Measurements from ENCODE around the gene CCNC.

Gene CCNC, protein sequence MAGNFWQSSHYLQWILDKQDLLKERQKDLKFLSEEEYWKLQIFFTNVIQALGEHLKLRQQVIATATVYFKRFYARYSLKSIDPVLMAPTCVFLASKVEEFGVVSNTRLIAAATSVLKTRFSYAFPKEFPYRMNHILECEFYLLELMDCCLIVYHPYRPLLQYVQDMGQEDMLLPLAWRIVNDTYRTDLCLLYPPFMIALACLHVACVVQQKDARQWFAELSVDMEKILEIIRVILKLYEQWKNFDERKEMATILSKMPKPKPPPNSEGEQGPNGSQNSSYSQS

DNA sequence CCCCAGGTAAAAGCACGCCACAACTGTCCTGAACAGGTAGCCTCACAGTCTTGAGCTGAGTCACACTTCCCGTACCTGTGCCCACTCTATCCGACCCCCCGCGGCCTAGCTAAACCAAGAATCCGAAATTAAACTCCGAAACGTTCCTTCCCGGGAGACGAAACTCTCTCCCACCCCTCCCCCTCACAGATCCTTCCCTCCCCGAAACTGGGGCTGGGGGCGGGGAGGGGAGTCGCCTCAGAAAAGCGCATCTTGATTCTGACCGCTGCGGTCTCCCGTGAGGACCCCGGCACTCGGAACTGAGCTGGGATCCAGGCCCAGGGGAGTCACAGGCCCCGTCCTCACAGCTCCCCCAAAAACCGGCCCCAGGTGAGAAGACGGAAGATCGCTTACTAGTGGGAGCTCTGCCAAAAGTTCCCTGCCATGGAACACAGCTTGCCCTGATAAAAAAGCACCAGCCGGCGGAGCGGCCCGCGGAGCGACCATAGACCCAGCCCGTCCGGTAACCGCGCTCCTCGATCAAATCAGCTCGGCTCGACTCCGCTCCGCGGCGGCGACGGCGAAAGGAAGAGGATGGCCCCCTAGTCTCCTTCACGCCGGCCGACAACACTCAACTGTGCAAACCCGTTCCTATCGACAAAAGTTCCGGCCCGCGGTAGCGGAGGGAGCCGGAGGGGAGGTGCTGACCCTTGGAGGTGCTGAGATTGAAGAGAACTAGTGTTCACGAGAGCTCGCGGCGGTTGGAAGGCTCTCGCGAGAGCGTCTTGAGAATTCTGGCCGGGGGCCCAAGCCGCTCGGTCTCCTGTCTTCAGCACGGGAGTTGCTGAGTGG lies at the start of gene CCNC:
CCNC (minus strand) TSS at position 558 of the 831 bp plus-strand sequence; CDS start at position 425, 133 bp downstream.
- peak; percentile 77 to 83 for DNase-seq (ENCODE audit: low read depth in 2 of 2)

GRCh38 chr6:99617131-99617530 lies 48.7 kb upstream of the CCNC start:
- DNase-seq (ENCODE audit: low read depth in 2 of 2), result no peak

DNA sequence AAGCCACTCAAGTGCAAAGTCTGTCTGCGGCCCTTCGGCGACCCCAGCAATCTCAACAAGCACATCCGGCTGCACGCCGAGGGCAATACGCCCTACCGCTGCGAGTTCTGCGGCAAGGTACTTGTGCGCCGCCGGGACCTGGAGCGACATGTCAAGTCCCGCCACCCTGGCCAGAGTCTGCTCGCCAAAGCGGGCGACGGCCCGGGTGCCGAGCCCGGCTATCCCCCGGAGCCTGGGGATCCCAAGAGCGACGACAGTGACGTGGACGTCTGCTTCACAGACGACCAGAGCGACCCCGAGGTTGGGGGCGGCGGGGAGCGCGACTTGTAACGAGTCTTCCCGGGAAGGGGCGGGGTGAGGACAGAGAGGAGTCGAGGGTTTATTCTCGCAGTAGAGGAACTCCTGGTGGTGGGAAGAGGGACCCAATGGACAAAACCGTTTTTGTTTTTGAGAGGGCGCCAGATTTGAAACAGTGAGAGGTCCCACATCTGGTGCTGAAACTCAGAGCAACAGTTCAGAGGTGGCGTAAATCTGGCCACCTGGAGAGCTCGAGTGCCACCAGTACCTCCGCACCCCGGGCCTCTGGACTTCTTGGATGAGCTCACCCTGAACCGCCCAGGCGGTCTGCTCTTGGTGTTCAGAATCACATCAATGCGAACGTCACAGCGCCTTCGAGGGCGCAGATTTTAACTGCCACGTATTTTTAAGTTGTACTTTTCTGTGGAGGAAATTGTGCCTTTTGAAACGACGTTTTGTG lies 46.1 kb upstream of the CCNC start:
- DNase-seq (ENCODE audit: low read depth in 2 of 2), result no peak

- DNase-seq (ENCODE audit: low read depth in 2 of 2), result no peak
Observed at GRCh38 chr6:99613705-99614429, 45.4 kb upstream of the CCNC start.

DNA sequence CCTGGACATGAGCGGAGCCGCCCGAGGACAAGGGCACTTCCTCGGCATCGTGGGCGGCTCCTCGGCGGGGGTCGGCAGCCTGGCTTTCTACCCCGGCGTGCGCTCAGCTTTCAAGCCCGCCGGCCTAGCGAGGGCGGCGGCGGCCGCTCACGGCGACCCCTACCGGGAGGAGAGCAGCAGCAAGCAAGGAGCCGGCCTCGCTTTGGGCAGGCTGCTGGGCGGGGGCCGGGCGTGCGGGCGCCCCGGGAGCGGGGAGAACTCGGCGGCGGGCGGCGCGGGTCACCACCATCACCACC lies 44.9 kb upstream of the CCNC start:
- DNase-seq (ENCODE audit: low read depth in 2 of 2), result no peak

- DNase-seq (ENCODE audit: low read depth in 2 of 2), result no peak
Observed at GRCh38 chr6:99612551-99613408, 44.3 kb upstream of the CCNC start.

GRCh38 chr6:99611148-99611547 lies 42.7 kb upstream of the CCNC start:
- no peak for DNase-seq (ENCODE audit: low read depth in 2 of 2)

DNA sequence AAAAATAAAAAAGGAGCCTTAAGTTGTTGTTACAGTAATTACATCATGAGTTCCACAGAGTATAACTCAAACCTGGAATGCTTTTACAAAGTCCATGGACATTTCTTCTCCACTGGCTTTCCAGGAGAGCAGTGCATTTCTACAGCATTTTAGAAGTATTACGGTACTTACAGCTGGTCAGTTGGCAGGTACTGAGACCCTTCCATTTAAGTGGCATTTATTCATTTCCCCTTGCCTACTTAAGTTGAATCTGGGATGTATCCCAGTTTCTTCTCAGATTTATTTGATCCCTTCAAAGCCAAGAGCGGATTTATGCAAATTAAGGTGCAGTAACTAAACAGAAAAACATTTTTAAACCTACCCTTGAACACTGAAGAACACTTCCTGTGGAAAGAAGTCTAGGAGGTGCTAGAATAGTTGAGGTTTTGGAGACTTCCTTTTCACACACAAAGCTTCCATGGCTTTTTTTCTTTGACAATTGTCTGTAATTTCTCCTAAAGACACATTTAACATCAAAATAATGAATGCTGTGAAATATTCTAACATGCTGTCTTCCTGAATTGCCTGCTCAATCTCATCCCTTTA lies 41.5 kb upstream of the CCNC start:
- no peak for DNase-seq (ENCODE audit: low read depth in 2 of 2)

- no peak for DNase-seq (ENCODE audit: low read depth in 2 of 2)
Observed at GRCh38 chr6:99608886-99609482, 40.5 kb upstream of the CCNC start.

- no peak for DNase-seq (ENCODE audit: low read depth in 2 of 2)
Observed at GRCh38 chr6:99608059-99608885, 39.8 kb upstream of the CCNC start.

- DNase-seq (ENCODE audit: low read depth in 2 of 2), result no peak
Observed at GRCh38 chr6:99607416-99608036, 39.1 kb upstream of the CCNC start.

GRCh38 chr6:99606656-99607415 lies 38.4 kb upstream of the CCNC start, which contains the start of gene PRDM13:
Gene PRDM13, plus strand, starts transcription at chr6:99606833. Its CDS starts 202 bp downstream, at chr6:99607035.
- DNase-seq (ENCODE audit: low read depth in 2 of 2), result no peak

DNA sequence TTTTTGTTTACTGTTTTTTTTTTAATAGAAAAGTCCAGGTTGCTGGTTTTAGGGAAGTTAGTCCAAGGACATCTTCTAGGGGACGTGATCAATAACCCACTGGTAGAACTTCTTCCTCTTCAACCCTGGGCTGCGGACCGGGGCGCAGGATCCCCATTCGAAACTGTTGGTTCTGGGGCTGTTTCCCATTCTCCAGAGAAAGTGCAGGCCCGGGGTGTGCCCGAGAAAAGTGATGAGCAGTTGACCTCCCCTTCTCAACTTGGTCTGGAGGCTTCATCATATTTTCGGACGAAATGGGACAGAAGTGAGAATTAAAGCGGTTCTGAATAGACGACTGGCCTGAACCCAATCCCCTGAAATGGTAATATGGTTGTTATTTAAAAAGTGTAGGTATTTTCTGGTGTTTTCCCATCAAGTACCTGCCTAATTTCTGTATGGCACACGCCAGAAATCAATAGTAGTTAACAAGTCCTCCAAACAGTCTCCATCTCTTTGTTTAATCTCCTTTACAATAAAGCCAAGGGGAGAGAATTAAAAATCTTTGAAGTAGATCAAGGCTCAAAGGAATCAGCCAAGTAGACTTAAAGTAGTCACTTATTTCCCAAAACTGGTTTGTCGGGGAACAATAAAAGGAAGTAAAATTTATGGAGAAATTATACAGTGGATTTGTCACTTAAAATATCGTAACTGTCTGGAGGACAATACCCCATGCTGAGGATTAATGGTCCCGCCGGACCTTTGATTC lies 37.6 kb upstream of the CCNC start:
- DNase-seq (ENCODE audit: low read depth in 2 of 2), result no peak

DNA sequence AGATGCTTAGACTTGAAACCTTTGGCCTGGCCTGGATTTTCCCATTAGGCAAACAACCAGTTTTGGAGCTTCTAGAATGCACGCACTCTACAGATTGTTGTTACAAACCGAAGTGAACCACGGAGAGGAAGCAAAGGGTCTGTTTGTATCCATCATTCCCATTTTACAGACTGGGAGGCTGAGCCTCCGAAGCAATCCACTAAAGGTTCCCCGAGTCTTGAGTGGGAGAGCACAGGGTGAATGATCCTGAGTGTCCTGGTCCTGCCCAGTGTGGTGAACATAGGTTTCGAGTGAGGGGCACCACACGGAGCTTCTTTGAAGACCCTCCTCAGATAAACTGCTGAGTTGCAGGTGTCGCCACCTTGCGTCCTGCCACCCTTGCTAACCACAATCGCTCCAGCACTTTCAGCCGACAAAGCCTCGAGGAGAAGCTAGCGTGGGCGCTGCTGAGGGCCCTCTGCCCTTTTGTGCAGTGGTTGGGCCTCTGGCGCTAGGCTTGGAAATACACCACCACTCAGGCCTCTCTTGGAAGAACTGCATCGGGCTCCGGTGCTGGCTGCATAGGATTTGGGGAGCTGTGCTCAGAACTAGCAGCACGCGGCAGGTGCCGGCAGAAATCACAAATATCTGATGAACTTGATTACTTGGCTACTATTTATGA lies 36.7 kb upstream of the CCNC start:
- no peak for DNase-seq (ENCODE audit: low read depth in 2 of 2)

GRCh38 chr6:99604166-99605073 lies 36.0 kb upstream of the CCNC start:
- DNase-seq (ENCODE audit: low read depth in 2 of 2), result no peak

Data from activated CD8-positive, alpha-beta memory T cell treated with anti-CD3 and anti-CD28 coated beads for 4 hours (primary cell).